CD4-positive, alpha-beta T cell treated with Interleukin-15 for 4 hours (primary cell): ENCODE data around the gene STEAP4.

Experiments
- DNase-seq: peaks from one replicate; pipeline ENCODE4 v3.0.0-alpha.2; 2020; ENCODE audit warnings: low spot score

STEAP4 gene

DNA sequence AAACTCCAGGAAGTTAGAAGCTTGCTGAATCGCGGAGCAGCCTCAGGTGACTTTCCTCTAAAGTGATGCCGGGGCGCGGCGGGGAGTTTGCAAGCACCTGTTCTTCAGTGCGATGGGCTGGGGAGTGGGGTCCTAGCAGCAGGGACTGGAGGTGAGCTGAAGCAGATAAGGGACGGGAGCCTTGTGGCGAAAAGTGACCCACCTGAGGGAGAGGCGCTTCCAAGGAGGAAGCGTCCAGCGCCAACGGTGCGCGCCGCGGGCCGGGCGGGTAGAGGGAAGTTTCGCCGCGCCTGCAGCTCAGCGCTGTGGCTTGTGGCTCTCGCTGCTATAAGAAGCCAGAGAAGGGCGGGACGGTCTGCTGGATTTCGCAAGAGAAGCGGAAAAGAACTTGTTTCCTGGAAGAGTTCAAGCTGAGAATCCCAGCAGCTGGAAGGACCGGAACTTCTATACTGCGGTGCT is at the start of gene STEAP4:
TSS of gene STEAP4 (minus strand) at position 305 of the 459 bp plus-strand sequence. CDS start 22,625 bp downstream, outside the sequence.
- DNase-seq = no peak

DNA sequence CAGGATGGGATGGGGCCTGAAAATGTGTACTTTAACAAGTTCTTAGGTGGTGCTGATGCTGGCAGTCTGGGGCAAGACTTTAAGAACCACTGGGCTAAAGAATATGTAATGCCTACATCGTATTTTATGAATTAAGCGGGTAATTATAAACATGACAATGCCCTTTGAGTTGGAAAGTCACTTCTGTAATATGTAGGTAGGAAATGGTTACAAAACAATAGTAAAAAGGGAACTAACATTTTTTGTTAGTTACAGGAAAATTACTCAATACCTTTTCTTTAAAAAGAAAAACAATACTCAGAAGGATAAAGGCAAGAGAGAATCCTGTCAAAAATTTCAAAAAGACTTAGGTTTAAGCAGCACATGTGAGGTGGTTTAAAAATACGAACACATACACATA is 48.3 kb upstream of the STEAP4 start:
- no peak for DNase-seq

DNA sequence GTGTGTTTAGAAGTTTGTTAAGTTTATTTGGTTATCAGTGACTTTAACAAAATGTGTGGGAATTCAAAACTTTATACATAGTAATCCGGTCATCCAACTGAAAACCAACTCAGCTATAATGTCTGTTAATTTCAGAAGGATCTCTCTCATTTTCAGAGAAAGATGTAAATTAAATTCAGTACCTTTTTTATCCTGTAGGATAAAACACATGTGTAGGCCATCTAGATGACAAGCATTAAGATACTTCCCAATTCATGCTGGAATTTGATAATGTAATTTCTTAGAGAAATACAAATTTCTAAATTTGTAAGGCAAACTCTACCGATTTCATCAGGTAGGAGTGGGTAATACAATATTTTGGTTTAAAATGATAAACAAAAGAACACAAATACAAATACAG is 43.4 kb upstream of the STEAP4 start:
- no peak for DNase-seq

DNA sequence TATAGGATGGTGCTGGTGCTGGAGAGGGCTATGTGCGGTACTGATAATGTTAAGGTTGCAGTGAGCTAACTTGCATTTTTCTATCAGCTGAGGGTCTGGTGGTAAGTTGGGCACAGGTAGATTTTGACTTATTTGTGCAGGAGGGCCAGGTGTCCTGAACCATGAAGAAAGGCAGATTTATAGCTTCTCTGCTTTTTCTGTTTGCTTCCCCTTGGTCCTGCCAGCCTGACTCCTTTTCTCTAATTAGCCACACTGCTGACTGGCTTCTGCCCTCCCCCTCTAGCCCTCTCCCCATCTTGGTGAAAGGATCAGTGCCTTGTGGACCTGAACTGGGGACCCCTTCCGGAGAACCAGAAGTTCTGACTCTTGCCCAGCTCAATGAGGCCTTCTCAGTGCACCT is 40.8 kb upstream of the STEAP4 start:
- no peak for DNase-seq

DNA sequence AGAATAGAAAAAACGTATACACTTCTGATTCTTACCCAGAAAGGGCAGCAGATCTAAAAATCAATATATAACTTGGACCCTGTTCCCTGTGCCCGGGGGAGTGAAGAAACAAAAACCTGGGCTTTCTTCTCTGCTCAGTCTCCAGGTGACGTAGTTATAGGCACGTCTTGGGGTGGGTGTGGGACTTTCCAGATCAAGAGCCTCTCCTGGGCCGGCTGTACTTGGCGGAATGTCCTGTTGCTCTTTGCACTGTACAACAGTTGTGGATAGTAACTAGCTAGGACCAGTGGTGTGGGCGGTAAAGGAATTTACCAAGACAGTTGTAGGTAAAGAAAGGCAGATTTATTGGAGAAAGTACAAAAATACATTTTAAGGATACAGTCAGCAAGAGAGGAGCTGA is 40.4 kb upstream of the STEAP4 start:
- no peak for DNase-seq

DNA sequence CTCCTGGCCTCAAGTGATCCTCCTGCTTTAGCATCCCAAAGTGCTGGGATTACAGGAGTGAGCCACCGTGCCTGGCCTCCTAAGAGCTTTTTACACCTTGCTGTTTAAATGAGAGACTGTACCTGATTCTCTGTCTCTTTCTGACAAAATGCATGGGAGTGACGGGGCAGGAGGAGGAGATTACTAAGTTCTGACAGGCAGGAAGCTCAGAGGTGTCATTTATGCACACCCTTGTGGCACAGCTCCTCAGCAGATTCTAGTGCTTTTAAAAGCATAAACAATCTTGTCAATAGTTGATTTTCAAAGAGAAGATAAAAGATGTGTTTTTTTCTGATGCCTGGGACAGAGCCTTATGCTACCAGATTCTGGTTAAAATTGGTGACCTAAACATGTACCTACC is 39.7 kb upstream of the STEAP4 start:
- DNase-seq = no peak

DNA sequence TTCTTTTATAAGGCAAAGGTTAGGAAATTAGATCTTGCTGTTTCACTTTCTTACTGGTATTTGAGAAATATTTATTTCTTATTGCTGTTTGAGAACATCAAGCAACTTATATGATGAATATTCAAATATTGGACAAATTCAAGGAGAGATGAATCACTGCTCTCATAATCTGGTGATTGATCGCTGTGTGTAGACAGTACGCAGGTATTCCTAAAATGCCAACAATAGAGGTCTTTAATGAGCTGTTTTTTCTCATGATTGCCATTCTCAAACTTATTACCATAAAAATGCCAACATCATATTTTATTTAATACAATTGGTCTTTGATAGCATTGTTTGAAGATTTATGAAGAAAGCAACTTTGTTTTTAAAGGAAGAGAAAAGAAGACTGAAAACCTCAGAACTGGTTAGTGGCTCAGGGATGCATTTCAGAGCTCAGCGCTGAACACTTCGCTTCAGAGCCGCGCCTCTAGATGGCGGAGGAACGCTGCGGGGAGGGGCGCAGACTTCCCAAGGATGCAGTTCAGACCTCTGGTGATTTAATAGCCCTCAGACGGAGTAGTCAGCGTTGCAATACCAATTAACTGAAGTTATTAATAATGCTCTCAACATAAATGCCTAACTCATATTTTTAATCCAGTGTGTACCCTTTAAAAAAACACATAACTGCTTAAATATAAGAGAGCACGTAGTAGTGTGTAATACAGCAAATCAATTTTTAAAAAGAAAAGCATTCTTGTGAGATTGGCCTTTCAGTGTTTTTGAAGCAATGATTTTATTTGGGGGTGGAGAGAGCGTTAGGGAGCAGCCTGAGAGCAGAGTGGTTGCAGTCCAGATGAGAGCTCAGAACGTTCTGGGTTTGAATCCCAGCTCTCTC is 38.5 kb upstream of the STEAP4 start:
- no peak for DNase-seq

DNA sequence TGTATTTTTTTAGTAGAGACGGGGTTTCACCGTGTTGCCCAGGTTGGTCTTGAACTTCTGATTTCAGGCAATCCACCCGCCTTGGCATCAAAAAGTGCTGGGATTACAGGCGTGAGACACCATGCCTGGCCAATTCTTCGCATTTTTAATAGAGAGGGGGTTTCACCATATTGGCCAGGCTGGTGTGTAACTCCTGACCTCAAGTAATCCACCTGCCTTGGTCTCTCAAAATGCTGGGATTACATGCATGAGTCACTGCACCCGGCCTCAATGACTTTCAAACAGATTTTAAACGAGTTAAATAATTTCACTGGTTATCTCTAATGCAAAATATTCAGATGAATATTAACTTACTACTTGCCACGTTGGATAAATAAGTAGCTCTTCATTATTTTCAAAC is 37.6 kb upstream of the STEAP4 start:
- no peak for DNase-seq

DNA sequence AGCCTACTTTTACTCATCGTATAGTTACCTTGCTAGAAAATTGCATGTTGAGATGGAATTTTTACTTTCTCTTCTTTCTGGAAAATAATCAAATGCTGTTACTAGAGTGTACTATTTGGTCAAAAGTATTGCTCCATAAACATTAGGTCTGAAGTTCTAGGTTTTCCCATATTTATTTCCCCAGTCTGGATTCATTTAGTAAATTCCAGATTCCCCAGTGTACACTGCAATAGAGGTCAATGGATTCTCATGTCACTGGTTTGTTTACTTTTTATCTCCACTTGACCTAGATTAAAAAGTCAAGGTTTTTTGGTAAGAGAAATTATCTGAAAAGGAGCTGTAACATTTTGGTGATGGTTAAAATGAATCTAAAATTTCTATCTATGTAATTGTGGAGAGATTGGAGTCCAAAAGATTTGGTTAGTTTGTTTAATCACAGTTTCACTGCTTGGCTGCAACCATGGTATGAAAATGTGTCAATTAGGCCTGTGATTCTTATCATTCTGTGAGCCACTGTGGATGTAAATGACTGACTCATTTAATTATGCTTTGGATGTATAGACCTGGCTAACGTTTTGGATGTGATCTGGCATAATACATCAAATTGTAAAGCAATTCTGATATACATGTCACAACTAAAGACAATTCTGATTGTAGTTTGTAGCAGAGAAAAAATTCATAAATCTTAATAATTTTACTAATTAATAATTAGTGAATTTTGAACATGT is 32.7 kb upstream of the STEAP4 start:
- DNase-seq = no peak

DNA sequence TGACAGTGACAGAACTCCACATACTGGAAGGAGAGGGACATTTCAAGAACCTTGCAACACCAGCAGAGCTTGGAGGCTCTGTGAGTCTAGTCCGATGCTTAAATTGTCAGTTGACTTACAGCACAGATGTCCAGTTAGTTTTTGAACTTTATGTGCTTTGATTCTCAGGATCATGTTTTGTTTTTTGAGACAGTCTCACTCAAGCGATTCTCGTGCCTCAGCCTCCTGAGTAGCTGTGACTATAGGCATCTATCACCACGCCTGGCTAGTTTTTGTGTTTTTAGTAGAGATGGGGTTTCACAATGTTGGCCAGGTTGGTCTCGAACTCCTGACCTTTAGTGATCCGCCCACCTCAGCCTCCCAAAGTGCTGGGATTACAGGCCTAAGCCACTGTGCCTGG is 31.8 kb upstream of the STEAP4 start:
- no peak for DNase-seq

DNA sequence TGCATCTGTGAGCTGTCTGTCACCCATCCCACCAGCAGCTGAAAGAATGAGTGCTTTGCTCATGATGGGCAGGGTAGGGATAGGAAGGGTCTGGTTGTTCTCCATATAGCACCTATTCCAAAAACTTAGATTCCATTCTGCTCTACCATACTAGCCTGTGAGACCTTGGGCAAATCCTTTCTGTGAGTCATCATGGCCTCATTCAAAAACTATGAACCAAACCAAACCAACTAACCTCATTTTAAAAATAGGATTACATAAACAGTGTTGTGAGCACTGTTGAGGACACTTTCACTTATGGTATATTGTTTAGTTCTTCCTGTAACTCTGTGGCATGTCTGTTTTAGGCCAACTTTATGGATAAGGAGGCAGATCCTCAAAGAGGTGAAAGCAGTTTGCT is 30.9 kb upstream of the STEAP4 start:
- DNase-seq = no peak

DNA sequence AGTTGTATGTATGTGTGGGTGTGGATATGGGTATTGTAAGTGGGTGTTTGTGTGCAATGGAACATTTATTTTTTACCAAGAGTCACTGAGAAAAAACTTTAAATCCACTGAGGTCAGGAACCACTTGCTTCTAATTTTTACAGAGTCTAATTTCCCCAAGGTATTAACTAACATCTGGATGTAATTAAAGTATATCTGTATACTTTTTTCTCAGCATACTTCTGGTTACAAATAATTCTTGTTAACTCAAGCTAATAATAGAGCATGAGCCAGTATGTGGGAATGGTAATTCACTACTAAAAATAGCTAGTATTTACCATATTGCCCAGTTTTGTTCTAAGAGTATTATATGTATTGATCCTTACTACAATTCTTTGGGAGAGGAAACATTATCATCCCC is 24.6 kb upstream of the STEAP4 start:
- DNase-seq = no peak

DNA sequence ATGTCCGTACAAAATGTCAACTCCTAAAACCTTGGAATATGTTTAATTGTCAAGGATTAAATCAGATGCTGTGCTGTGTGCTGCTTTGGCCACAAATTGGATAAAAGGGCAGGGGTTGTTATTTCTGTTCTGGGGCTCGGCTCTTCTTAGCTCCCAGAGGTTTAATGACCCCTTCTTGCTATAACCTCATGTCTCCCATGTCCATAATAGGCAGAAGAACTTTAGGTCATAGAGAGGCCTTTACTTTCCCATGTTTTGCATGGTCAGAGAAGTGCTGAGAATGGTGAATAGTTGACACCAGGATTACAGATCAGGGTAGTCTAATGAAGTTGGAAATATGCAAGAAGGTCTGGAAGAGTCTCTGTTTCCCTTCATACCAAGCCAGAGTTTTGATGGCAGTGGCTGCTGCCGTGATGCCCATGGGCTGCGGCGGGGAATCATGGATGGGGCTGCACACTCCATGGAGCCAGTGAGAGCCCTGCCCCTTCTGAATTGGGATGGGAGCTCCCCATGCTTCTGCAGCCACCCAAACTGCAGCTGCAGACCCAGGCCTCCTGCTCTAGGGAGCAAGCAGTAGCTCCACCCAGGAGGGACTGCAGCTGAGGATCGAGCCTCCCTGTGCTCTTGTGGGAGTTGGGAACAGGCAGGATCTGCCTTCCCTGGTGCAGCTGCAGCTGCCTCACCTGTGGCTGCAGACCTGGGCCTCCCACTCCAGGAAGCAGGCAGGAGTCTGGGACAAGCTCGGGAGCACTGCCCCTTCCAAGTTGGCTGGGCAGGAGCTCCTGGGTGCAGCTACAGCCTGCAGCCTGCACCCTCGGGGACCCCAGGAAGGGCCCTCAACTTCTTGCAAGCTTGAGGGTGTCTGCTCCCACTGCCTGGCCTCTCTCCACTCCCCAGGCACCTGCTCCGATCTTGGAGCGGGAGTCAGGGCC is 23.1 kb upstream of the STEAP4 start:
- DNase-seq = no peak

DNA sequence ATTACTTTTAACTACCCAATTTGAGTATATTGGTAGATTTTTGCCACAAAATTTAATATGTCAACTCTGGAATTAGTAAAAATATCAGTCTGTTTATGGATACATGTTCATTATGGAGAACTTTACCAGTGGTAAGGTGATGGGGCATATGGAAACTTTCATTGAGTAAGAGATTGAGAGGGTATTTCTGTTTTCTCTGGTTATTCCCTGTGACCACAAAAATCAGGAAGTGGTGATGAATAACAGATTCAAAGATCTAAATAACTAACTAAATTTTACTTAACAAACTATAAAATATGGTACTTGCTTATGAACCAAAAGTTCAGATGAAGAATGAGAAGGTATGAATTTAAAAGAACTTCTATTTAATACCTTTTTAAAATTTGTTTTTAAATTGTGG is 22.1 kb upstream of the STEAP4 start:
- DNase-seq = no peak

DNA sequence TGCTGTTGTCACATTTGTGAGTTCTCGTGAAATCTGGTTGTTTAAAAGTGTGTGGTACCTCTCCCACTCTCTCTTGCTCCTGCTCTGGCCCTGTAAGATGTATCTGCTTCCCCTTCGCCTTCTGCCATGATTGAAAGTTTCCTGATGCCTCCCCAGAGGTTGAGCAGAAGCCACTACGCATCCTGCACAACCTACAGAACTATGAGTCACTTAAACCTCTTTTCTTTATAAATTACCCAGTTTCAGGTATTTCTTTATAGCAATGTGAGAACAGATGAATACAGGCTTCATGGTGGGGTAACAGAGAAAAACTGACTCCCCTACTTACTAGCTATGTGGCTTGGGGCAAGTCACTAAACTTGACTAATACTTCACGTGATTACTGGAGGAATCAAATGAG is 18.0 kb upstream of the STEAP4 start:
- DNase-seq = no peak

DNA sequence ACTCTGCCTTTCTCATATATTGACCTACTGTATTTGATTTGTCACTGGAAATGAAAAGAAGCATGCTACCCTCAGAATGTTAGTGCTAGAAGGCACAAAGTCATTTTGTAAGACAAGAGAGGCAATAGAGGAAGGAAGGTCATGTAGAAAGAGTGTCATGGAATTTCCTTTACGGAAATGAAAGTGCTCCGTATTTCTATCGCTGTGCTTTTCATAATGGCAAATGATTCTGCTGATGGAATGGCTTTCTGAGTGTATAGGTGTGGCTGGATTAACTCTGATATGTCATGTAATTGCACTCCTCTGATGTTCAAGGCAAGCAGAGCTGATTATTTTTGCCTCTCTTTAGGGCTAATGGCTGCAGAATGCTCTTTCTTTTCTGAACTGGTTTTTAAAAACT is 15.5 kb upstream of the STEAP4 start:
- no peak for DNase-seq

DNA sequence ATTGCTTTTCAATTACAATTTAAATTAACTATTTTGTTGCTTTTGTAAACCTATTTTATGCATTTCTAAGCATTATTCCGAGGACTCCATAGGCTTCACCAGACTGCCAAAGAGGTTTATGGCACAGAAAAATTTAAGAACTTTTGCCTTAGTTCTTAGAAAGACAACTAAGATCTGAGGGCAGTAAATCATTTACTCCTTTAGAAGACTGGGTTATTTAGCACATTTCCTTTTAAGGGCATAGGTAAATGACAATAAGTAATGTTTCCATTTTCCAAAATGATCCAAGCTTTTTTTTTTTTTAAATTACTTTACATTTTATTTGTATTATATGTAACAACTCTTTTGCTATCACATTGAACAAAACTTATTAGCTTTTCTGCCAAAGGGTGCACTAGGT is 15.0 kb upstream of the STEAP4 start:
- no peak for DNase-seq

DNA sequence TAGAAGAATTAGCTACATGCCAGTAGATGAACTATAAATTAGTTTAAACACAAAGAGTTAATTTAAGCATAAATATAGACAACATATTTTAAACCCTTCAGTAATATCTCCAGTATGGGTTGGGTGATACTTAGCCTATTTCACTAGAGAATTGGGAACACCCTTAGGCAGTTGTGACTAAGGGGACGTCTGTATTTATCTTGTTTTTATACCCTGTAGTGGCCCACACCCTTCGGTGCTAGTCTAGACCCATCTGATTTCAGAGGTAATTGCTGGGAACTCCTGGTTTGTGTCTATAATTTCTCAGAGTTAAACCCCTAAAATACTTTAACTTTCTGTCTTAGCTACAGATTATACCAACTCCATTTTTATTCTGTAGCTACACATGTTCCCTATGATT is 11.5 kb upstream of the STEAP4 start:
- no peak for DNase-seq

DNA sequence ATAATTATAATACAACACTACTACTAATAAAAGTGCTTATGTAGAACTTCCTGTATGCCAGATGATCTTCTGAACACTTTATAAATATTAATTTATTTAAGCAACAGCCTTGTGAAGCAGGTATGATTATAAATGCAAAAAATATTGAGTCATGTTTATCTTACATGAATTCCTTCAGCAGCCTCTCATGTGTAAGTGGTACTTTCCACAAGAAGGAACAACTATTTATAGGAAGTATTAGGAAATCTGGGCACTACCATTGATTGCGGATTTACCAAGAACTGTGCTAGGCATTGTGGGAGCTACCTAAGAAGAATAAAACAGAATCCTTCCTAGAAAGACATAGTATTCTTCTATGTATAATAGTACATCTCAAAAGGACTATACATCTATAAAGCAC is 10.7 kb upstream of the STEAP4 start:
- no peak for DNase-seq

DNA sequence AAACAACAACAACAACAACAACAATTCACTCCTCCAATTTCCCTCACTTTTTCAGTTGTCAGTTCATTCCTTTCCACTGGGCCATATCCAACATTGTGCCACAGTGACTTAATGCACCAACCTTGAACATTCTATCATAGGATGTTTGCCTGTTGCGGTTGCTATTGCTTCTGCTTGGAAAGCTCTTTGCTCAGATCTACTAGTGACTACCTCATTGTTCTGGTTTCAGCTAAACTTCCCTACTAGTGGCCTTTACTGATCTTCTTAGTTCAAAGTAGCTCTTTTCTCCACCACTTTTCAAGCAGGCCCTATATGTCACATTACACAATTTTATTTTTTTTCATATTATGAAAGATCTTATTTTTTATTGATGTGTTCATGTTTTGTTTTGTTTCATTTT is 9.8 kb upstream of the STEAP4 start:
- no peak for DNase-seq

DNA sequence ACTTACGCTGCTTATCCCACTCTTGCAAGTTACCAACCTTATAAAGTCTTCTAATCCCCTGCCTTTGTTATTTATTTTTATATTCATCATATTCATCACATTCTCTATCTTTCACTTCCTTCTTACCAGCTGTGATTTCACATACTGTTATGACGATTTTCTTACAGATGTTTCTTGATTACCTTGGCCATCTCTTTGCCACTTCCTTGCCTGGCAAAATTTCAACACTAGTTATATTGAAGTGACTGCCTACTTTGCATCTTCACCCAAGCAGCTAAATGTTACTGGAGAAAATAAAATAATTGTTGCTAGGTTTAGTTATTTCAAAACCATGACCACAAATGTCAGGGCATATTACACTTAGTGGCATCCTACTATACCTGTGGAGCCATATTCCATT is 8.8 kb upstream of the STEAP4 start:
- no peak for DNase-seq

DNA sequence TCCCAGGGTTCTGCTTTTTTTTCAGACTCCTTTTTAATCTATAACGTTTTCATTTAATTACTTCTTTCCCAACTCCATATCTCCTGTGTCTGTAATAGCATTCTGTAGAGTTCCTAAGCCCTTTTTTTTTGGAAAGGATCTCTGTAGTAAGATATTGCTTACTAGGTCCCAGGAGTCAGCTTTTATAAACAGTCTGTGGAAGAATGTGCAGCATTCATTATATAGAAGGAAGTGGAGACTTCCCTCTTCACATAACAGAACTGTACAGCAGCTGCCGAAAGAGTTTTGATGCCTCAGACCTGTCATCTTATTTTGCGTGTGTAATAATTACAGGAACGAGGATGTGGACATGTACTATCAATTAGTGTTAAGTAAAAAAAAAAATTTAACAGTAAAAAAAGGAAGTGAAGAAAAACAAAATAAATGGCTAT is 7.4 kb upstream of the STEAP4 start:
- DNase-seq = no peak
